ENCODE measurements around the gene APH1B.
A peak's percentile ranks its signal among the peaks of the same experiment; 100 is the strongest.

APH1B gene

DNA sequence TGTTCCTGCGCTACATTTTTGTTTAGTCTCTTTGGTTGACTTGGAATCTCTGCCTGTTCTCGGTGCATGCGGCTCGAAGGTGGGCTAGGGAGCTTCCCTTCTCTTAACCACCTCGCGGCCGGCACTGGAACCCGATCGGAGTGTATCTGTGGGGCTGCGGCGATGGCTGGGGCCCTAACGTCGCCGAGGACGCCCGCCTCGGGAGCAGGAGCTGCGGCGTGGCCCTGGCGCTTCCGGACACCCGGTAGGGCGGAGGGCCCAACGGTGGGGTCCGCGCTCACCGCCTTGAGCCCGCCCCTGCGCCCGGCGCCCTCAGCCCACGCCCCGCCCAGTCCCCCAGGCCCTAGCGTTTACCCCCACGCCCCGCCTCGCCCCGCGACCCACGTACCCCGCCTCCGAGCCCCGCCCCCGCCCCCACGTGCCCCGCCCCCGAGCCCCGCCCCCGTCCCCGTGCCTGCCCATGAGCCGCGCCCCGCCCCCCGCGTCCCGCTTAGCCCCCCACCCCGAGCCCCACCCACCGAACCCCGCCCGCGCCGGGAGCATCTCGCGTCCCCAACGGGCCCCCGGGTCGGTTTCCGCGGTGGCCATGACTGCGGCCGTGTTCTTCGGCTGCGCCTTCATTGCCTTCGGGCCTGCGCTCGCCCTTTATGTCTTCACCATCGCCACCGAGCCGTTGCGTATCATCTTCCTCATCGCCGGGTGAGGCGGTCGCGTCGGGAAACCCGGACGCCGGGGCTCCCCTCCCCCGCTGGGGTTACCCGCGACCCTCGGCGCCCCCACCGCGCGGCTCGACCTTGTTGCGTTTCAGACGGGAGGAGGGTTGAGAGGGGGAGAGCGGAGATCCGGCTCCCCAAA, at the start of gene APH1B:
APH1B (plus strand) TSS at position 568 of the 855 bp plus-strand sequence; CDS start at position 587, 19 bp downstream.
- Histone ChIP-seq H3K36me3 (ENCODE audit: control insufficient read depth, insufficient read depth, low read length) (no peaks in the 10 kb centered on the region), H3K4me3 (replicated peaks; ENCODE audit: low read depth, low read length) (peak within 1 kb of the TSS; percentile 71), H3K27me3 (replicated peaks; ENCODE audit: control insufficient read depth, insufficient read depth, low read length) (no peaks in the 10 kb centered on the region)
- TF ChIP-seq, protein P1, sequence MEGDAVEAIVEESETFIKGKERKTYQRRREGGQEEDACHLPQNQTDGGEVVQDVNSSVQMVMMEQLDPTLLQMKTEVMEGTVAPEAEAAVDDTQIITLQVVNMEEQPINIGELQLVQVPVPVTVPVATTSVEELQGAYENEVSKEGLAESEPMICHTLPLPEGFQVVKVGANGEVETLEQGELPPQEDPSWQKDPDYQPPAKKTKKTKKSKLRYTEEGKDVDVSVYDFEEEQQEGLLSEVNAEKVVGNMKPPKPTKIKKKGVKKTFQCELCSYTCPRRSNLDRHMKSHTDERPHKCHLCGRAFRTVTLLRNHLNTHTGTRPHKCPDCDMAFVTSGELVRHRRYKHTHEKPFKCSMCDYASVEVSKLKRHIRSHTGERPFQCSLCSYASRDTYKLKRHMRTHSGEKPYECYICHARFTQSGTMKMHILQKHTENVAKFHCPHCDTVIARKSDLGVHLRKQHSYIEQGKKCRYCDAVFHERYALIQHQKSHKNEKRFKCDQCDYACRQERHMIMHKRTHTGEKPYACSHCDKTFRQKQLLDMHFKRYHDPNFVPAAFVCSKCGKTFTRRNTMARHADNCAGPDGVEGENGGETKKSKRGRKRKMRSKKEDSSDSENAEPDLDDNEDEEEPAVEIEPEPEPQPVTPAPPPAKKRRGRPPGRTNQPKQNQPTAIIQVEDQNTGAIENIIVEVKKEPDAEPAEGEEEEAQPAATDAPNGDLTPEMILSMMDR (IDR thresholded peaks at IDR 0.05; ENCODE audit: insufficient read depth, low read length, poor library complexity, severe bottlenecking): no peak
- peak; percentile 85 for DNase-seq (ENCODE audit: extremely low read depth, insufficient read length)

GRCh38 chr15:63227689-63228088, 49.7 kb upstream of the APH1B start:
- DNase-seq (ENCODE audit: extremely low read depth, insufficient read length): no peak
- TF ChIP-seq, protein P1 (IDR thresholded peaks at IDR 0.05; ENCODE audit: insufficient read depth, low read length, poor library complexity, severe bottlenecking): no peak
- Histone ChIP-seq H3K4me3 (replicated peaks; ENCODE audit: low read depth, low read length) (no peak overlapping the region), H3K36me3 (ENCODE audit: control insufficient read depth, insufficient read depth, low read length) (peaks cover 2% of the 10 kb centered on the region), H3K27me3 (replicated peaks; ENCODE audit: control insufficient read depth, insufficient read depth, low read length) (no peaks in the 10 kb centered on the region)

DNA sequence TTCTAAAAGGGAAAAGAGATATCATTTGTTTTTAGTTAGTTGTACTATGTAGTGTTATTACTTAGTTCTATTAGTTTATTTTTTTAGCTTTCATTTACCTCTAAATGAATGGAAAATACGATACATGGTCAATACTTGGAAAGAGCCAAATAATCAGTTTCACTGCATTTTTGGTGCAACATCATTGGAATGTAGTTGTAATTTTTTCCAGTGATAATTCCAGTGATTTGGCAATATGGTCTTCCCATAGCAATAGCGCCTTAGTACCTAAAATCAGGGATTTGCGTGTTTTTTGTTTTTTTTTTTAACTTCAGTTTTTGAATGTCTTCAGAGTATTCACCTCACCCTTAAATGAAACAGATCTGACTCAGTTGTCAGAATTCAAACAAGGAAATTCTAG, 46.2 kb upstream of the APH1B start:
- DNase-seq (ENCODE audit: extremely low read depth, insufficient read length): no peak
- Histone ChIP-seq H3K27me3 (replicated peaks; ENCODE audit: control insufficient read depth, insufficient read depth, low read length) (no peaks in the 10 kb centered on the region), H3K36me3 (ENCODE audit: control insufficient read depth, insufficient read depth, low read length) (peaks cover 2% of the 10 kb centered on the region), H3K4me3 (replicated peaks; ENCODE audit: low read depth, low read length) (no peak overlapping the region)
- TF ChIP-seq, protein P1 (IDR thresholded peaks at IDR 0.05; ENCODE audit: insufficient read depth, low read length, poor library complexity, severe bottlenecking): no peak

DNA sequence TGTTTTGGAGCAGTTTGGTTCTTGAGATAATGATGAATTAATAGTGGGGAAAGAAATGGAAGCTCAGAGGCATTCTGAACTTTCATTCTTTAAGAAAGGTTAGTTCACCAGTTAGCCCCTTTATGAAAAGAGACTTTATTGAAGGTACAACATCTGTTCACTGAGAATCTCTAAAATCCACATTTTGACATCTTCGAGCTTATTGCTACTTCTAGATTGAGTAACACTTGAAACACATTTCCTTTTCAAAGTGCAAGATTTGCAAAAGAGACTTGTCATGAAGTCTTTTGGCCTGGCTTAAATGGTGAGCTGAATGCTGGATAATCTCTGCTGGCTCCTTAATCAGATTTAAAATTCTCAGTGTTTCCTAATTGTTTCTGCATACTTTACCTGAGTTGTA, 45.7 kb upstream of the APH1B start:
- TF ChIP-seq, protein P1 (IDR thresholded peaks at IDR 0.05; ENCODE audit: insufficient read depth, low read length, poor library complexity, severe bottlenecking): no peak
- Histone ChIP-seq H3K4me3 (replicated peaks; ENCODE audit: low read depth, low read length) (no peak overlapping the region), H3K36me3 (ENCODE audit: control insufficient read depth, insufficient read depth, low read length) (peaks cover 2% of the 10 kb centered on the region), H3K27me3 (replicated peaks; ENCODE audit: control insufficient read depth, insufficient read depth, low read length) (no peaks in the 10 kb centered on the region)
- DNase-seq (ENCODE audit: extremely low read depth, insufficient read length): no peak

GRCh38 chr15:63232405-63232804, 45.0 kb upstream of the APH1B start:
- Histone ChIP-seq H3K36me3 (ENCODE audit: control insufficient read depth, insufficient read depth, low read length) (peaks cover 2% of the 10 kb centered on the region), H3K27me3 (replicated peaks; ENCODE audit: control insufficient read depth, insufficient read depth, low read length) (no peaks in the 10 kb centered on the region), H3K4me3 (replicated peaks; ENCODE audit: low read depth, low read length) (no peak overlapping the region)
- TF ChIP-seq, protein P1 (IDR thresholded peaks at IDR 0.05; ENCODE audit: insufficient read depth, low read length, poor library complexity, severe bottlenecking): no peak
- no peak for DNase-seq (ENCODE audit: extremely low read depth, insufficient read length)

Measured in GM06990 (cell line).